ENCODE data around the gene IGSF9.

IGSF9 gene

DNA sequence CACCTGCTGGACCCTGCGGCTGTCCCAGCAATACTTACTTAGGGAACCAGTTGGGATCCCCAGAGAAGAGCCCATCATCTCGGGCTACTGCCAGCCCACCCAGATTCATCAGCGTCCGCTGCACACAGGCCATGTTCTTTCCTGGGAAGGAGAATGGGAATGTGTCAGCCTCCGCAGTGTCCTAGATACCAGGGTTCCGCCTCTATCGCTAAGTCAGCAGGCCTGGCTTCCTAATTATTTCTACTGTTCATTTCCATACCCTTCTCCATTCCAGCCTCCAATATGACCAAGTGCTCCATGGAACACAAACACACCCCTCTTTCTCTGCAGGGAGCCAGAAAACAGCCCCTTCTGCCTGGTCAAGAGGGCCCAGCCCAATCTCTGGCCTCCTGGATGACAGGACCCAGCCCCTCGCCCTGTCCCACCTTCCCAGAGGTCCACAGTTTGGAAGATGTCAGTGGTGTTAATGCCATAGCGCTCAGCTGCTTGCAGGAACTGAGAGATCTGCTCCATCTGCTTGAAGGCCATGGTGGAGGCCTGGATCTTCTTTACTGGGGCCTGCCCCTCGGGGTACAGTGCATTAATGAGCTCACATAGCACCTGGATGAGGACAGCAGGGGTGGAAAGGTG, 26.1 kb downstream of the IGSF9 start:
- no peak for TF ChIP-seq GATA3 (IDR thresholded peaks at IDR 0.05; ENCODE audit: low read depth, low read length)

DNA sequence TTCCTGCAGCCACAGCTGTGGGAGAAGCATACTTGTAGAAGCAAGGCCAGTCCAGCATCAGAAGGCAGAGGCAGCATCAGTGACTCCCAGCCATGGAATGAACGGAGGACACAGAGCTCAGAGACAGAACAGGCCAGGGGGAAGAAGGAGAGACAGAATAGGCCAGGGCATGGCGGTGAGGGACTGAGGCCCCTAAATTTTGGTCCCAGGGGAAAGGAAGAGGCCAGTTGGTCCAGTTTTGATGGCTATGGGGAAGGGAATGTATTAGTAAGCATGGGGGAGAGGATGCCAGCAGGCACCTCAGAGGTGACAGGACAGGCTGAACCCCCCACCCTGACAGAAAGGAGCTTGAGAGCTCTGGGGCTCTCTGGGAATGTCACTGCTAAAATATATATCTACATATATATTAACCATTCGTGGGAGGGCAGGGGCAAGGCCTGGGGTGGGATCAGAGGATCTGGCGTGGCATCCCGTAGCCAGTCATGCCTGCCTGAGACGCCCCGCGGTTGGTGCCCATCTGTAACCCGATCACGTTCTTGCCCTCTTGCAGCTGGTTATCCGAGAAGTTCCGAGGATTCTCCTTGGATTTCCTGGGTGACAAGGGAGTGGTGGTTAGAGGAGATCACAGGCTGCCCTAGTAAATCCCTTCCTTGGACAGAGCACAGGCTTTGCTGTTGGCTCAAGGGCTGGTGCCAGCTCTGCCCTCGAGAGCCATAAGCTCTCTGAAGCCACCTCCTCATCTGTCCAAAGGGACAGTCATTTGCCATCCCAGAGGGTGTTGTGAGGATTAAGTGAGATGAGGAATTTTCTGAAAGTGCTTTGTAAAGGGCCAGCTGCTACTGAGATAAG, 26.8 kb downstream of the IGSF9 start:
- no peak for TF ChIP-seq GATA2 (IDR thresholded peaks at IDR 0.05; ENCODE audit: low read depth, low read length)
- no peak for TF ChIP-seq GATA3 (IDR thresholded peaks at IDR 0.05; ENCODE audit: low read depth, low read length)

DNA sequence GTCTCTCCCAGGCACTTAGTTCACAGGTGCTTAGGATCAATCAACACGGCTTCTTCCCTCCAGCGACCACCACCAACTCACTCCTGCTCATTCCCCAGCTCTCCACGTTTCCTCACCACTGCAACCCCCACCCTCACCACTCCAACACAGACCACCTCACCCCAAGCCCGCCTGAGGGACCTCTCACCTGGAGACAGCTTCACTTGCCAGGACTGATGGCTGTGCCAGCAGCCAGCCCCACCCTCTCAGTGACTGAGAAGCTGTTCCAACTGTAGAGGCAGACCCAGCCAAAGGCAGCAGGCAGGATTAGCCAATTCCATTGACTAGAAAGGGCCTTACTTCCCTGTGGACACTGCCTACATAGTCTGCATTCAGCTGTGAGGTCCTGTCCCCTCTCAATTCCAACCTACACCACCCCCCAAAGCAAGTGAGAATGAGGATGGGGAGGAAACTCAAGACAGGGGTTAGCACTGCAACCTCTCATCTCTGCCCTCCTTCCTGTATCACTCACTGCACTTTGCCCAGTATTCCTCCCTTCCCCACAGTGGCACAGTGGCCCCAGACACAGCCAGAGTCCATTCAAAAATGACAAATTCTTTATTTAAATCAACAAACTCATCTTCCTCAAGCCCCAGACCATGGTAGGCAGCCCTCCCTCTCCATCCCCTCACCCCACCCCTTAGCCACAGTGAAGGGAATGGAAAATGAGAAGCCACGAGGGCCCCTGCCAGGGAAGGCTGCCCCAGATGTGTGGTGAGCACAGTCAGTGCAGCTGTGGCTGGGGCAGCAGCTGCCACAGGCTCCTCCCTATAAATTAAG, 27.7 kb downstream of the IGSF9 start:
- no peak for TF ChIP-seq GATA3 (IDR thresholded peaks at IDR 0.05; ENCODE audit: low read depth, low read length)
- no peak for TF ChIP-seq GATA2 (IDR thresholded peaks at IDR 0.05; ENCODE audit: low read depth, low read length)

DNA sequence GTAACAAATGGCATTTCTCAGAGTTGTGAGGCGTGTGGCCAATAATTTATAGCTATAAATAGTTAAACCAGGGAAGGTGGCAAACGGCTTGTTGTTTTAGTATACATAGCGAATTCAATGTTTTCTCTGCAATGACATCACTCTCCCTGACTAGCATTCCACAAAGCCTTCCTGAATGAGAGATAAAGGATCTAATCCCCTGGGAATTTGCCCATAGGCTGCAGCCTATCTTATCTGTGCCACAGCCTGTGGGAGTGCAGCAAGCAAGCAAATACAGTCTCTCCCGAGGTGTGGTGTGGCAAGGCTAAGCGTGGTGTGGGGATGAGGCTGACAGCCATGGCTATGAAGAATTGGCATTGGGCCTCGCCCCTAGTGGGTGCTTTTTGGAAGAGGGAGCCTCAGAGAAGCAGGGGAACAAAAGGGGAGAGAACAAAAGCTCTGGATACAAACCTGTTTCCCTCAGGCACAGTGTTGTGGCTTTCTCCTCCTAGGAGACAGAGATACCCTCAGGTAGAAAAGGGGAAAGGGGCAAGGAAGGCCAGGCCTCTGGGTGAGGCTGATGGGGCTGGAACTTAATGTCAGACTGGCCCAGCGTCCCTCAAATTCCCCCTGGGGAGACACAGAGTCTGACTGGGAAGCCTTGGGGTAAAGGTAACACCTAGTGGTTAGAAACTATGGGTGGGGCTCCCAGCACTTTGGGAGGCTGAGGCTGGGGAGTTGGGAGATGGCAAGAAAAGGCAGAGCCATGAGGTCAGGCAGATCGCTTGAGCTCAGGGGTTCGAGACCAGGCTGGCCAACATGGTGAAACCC, 29.0 kb downstream of the IGSF9 start:
- peak; percentile 91 for TF ChIP-seq GATA2 (IDR thresholded peaks at IDR 0.05; ENCODE audit: low read depth, low read length)
- no peak for TF ChIP-seq GATA3 (IDR thresholded peaks at IDR 0.05; ENCODE audit: low read depth, low read length)

DNA sequence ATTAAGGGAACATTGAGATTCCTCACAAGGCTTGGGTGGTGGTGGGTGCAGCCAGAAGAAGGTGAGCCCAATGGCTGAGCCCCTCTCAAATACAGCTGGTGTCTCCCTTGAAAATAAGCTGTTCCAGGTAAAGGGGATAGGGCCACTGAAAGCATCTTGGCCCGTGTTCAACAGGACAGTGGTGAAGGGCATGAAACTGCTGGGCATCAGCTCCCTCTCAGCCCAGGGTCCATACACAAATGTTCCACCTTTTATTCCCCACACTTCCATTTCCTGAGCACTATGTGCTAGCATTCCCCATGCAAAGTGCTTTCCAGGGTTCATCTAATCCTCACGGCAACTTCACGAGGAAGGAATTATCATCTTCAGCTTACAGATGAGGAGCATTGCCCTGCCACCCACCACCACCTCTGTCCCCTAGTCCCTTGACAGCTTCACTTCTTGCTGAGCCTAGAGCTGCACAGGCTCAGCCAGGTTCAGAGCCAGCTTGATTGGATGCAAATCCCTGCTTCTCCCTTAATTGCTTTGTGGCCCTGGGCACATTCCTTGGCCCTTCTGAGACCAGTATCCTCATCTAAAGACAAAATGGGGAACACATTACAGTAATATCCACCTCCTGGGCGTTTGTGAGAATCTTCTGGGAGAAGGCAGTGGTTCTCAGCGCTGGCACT, 29.7 kb downstream of the IGSF9 start:
- TF ChIP-seq GATA3 (IDR thresholded peaks at IDR 0.05; ENCODE audit: low read depth, low read length) (no peak), GATA2 (IDR thresholded peaks at IDR 0.05; ENCODE audit: low read depth, low read length) (no peak)

DNA sequence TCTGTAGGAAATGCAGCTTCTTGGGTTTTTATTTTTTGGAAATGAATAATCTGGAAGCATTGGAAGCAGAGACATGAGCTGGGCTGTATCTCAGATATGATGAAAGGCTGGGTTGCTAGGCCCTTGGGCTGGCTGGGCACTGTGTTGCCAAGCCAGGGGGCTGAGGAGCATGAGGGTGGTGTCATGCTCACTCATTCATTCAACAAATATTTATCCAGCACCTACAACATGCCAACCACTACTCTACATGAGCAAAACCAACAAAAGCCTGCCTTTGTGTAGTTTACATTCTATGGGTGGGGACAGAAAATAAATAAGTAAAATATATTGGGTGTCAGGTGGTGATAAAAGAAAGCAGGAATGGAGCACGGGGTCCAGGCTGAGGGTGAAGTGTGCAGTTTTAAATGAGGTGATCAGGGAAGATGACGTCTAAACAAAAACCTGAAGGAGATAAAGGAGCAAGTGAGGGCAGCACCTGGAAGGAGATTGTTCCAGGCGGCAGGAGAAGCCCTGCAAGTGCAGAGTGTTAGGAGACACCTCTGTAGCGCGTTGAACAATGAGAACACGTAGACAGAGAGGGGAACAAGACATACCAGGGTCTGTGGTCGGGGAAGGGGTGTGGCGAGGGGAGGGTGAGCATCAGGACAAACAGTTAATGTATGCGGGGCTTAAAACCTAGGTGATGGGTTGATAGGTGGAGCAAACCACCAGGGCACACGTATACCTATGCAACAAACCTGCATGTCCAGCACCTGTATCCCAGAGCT, 31.0 kb downstream of the IGSF9 start:
- TF ChIP-seq GATA2 (IDR thresholded peaks at IDR 0.05; ENCODE audit: low read depth, low read length): no peak
- no peak for TF ChIP-seq GATA3 (IDR thresholded peaks at IDR 0.05; ENCODE audit: low read depth, low read length)

DNA sequence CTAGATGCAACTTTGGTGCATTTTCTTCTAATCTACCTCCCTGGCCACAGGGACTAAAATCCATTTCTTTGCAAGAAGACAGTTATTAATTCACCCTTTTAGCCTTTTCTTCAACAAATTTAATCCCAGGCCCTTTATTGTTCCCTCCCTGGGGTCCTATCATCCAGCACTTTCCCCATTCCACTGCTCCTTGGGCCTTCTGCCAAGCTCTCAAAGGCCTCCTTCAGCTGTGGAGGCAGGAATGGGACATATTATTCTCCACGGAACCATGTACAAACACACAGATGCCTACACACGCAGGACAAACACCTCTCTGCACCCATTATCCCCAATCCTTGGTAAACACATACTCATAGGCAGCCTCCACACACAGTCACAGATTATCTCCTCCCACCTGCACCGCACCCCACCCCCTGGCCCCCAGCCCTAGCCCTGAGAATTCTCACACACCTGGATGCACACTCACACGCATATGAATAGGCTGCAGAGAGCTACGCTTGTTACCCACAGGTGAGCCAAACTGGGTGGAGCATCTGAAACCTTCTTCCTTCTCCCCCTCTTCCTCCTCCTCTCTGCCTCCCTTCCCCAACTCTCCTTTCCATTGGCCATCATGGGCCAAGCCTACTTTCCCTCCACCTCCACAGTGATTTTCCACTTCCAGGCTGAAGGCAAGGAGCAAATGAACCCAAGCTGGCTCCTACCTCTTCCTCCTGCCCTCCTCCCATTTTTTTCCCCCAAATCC, 31.8 kb downstream of the IGSF9 start:
- no peak for TF ChIP-seq GATA3 (IDR thresholded peaks at IDR 0.05; ENCODE audit: low read depth, low read length)
- TF ChIP-seq GATA2 (IDR thresholded peaks at IDR 0.05; ENCODE audit: low read depth, low read length): no peak

DNA sequence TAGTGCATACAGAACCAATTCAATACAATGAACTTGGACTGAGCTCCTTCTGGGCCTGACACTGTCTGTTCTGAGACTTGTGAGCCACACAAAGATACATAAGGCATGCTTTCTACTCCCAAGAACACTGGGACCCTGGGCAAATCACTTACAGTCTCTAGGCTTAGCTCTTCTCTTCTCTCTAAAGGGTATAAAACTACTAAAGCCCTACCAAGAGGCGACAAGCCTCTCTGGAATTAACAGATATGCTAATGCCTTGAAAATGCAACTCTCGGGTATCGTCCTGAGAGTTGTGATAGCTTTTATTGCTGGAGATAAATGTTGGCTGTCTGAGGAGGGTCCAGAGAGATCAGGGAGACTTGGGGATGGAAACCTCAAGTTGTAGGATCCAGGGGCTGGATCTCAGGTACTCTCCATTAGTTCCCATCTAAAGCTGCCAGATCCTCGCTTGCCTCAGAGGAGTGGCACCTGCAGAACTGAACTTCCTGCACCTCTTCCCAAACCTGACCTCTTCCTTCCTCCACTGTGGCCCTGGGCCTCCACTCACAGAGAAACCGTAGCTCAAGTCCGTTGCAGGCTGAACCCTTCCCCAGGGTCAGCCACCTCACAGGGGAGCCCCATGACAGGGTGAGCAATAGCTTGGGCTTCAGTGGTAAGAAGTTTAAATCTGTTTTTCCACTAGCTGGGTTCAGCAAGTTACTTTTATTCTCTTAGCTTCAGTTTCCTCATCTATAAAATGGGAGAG, 33.9 kb downstream of the IGSF9 start:
- TF ChIP-seq GATA3 (IDR thresholded peaks at IDR 0.05; ENCODE audit: low read depth, low read length): no peak
- no peak for TF ChIP-seq GATA2 (IDR thresholded peaks at IDR 0.05; ENCODE audit: low read depth, low read length)

DNA sequence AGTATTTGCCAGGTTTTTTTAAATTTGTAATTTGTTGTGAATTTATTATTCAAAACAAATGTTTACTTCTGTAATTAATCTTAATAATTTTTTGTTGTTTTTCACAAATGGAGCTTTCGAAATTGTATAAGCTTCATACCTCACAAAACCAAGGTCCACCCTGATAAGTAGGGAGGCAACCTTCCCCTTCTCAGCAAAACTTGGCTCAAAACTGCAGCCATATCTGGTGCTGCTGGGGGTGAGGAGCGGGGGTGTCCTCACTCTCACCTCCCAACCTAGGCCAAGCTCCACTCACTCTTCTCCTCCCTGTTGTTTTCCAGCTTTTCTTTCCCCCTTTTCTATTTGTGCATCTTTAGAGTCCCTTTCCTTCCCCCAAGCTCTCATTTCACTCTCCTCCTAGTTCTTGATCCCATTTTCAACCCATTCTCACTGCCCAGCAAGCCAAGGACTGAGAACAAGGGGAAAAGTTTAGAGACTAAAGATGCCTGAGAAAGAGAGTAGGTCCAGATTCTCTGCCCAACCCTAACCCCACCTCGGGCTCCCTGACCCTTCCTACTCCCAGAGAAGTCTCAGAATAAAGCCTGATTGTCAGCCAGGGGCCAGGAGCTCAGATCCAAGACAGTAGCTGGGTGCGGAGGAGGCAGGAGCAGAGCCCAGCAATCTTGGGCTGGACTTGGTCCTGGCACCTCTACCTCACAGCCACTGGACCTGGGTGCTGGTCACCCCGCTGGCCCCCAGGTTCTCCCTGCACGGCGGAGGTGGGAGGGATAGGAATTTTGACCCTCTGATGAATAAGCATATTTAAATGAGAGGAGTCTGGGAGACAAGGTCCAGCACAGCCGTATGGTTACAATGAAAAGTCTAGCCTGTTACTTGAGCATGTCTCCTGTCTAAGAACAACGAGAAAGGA, 37.1 kb downstream of the IGSF9 start:
- TF ChIP-seq GATA2 (IDR thresholded peaks at IDR 0.05; ENCODE audit: low read depth, low read length) (no peak), GATA3 (IDR thresholded peaks at IDR 0.05; ENCODE audit: low read depth, low read length) (no peak)

DNA sequence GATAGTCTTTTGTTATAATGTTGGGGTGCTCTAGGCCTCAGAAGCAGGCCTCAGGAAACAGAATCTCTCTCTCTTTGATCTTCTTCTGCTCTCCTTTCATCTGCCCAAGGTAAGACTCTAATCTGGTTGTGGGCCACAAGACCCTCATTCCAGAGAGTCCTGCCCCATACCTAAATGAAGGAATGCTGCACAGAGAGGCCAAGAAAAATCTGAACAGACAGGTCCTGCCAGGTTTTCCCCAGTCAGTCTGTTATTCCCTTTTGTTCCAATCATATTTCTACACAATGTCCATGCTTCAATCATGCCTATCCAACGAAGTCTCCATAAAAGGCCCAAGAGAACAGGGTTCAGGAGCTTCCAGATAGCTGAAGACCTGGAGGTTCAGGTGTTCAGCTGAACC, 38.5 kb downstream of the IGSF9 start:
- TF ChIP-seq GATA3 (IDR thresholded peaks at IDR 0.05; ENCODE audit: low read depth, low read length) (no peak), GATA2 (IDR thresholded peaks at IDR 0.05; ENCODE audit: low read depth, low read length) (no peak)

Measured in SH-SY5Y (cell line).